HG03378 (cell line): ENCODE measurements around the gene SERINC3.
"Not testable (repeated sequence)": the region's sequence is repeated elsewhere in the genome, so short reads cannot be mapped to it uniquely, and the experiment has no call there.

Experiments used
- ATAC-seq: cut with Tn5 transposase; IDR thresholded peaks from one replicate; pipeline ENCODE4 v1.9.1; 2021; ENCODE audit warnings: mild to moderate bottlenecking, moderate library complexity; ENCODE audit not compliant: unreplicated experiment

SERINC3 gene

DNA sequence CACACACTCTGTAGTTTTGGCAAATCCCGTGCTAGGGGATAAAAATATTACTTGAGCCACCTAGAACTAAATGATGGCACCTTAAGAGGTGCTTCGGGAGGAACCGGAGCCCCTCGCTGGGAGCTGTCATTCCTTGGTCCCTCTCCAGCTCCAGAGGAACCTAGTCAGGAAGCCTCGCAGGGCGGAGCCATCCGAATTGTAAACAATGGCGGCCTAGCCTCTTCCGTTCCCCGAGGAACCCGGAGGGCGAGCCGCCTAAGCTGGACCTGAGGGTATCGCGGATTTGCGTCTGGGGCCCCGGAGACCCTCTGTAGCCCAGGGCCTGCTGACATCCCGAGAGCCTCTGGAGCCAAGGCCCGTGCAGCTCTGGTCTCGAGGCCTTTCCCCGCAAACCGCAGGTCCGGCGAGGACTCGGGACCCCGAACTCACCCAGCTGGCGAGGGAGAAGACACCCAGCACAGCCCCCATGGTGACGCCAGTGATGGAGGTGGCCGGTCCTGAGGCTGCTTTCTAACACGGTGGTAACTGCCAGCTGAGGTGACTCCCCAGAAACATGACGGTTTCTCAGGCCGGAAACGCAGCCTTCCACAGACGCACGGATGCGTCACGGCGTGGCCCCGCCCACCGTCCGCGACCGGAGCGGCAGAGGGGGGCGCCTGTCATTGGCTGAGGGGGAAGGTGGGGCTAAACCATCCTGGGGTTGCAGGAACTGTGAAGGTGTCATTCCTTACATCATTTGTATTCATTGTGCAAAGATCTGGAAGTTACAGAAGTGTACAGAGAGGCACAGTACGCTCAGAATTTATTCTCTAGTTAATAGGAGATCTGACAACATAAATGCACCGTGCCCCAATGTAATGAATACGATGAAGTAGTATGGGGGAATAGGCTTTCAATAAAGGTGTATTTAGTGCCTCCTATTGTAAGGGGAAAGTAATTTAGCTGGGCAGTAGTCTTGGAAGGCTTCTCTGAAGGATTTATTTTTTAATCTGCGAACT lies at the start of gene SERINC3:
TSS of gene SERINC3 (minus strand) at position 587 of the 998 bp plus-strand sequence. CDS start at position 468, 119 bp downstream.
- ATAC-seq, result peak; percentile 94

DNA sequence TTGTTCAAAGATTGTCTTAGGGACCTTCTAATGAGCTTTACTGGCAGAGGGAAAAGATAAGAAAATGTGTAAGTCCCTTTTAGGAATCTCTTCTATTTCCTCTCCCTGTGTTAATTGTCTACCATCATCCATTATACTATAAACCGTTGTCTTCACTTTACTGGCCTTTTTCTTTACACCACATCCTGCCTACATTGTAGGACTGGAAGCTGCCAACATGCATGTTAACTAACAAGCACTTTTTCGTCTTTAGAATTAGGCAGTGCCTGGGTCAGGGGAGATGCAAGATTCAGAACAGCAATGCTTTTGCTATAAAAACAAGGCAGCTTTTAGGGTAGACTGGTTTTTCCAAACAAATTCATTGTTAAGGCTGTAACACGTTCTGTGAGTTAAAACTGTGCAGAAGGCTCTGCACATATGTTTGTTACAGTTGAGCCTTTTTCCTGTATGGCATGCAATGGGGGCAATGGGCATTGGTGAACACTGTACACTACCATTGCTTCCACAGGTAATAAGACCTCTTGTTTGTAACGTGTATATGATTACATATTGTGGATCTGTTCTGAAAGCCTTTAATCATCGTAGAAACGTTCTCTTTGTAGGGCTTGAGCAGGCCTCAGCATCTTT lies 49.6 kb upstream of the SERINC3 start:
- no peak for ATAC-seq

DNA sequence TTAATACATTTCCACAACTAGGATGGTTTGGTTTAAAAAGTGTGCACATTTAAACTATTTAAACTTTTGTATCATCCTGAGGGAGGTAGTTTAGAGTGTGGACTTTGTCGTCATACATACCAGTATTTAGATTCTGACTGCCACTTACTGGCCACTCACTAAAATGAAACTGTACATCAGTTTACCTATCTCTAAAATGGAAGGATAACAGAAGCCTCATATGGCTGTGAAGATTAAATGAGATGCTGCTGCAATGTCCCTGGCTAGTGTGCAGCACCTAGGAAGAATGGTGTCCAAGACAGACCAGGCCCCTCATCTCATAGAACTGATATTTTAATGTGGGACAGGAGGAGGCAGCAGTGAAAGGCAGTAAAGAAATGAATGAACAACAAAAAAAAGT lies 48.5 kb upstream of the SERINC3 start:
- no peak for ATAC-seq

DNA sequence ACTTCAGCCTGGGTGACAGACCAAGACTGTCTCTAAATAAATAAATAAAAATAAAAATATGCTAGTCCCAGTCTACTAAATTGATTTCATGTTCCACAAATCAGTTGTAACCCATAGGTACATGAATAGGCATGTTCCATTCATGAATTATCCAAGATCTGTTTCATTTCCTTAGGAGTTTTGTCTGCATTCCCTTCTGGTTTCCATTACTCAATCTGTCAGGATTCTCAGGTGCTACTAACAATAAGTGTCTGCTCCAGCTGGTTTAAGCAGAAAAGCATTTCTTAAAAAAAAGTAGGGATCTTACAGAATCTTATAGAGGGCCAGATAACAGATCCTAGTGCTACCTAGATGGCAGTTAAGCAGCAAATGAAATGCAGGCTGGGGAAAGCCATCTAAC lies 44.9 kb upstream of the SERINC3 start:
- ATAC-seq, result no peak

DNA sequence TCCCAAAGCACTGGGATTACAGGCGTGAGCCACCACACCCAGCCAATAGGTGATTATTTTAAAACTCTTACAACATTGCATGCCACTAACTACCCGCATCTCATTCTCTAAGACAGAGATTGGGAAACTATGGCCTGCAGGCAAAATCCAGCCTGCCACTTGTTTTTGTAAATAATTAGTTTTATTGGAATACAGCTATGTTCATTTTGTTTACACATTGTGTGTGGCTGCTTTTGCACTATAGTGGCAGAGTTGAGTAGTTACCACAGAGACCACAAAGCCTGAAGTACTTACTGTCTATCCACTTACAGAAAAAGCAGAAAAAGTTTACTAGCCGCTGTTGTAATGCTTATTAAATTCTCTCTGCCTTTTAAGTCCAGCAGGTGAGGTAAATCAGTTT lies 44.1 kb upstream of the SERINC3 start:
- ATAC-seq, result no peak

DNA sequence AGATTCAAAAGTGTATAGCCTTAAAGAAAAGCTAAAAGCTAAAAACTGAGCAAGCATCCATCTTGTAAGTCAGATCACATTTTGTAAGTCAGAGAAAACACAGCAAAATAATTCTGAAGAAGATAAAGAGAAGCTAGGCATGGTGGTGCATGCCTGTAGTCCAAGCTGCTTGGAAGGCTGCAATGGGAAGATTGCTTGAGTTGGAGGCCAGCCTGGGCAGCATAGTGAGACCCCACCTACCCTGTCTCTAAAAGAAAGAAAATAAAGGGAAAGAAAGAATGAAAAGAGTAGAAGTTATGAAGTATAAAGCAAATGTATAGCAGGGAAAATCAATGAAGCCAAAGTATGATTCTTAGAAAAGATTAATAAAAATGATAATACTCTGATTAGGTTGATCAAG lies 40.0 kb upstream of the SERINC3 start:
- ATAC-seq, result no peak

DNA sequence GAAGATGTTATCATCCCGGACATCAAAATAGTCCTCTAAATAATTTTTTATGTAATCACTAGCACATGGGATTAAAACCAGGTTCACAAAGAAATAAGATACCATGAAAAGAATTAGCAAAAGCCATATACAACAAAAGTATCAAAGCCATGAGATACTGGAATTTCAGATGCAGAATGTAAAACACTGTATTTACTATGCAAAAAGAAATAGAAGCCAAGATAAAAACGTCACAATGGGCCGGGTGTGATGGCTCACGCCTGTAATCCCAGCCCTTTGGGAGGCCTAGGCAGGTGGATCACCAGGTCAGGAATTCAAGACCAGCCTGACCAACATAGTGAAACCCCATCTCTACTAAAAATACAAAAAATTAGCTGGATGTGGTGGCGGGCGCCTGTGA lies 38.9 kb upstream of the SERINC3 start:
- not testable (repeated sequence) for ATAC-seq

DNA sequence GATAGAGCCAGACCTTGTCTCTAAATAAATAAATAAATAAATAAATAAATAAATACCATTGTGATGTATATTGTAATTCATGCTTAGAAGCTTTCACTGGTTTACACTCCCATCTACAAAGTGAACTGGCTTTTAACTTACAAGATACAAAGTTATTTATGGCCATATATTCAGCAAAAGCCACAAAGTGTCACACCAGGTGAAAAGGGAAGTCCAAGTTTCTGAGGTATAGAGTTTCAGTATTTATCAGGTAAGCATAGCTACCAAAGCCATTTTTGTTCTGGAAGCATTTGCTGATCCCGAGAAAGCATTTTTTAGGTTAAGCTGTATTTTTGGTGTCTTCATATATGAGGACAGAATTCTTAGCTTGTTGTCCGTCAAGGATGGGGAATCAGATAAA lies 38.4 kb upstream of the SERINC3 start:
- no peak for ATAC-seq

DNA sequence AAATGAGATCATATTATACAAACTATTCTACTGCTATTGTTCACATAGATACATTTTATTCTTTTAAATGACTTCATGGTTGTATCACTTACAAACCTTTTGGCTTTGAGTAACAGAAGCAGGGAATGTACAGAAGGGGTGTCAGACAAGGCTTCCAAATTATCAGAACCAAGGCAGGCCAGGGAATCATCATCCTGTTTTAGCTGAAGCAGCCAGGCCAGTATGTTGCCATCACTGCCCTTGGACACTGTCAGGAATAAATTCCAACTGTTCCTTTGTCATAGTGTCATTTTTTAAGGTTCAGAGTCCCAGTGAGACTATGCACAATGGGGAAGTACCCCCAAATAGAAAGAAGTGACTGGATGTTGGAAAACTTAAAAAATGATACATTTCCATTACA lies 37.4 kb upstream of the SERINC3 start:
- no peak for ATAC-seq

DNA sequence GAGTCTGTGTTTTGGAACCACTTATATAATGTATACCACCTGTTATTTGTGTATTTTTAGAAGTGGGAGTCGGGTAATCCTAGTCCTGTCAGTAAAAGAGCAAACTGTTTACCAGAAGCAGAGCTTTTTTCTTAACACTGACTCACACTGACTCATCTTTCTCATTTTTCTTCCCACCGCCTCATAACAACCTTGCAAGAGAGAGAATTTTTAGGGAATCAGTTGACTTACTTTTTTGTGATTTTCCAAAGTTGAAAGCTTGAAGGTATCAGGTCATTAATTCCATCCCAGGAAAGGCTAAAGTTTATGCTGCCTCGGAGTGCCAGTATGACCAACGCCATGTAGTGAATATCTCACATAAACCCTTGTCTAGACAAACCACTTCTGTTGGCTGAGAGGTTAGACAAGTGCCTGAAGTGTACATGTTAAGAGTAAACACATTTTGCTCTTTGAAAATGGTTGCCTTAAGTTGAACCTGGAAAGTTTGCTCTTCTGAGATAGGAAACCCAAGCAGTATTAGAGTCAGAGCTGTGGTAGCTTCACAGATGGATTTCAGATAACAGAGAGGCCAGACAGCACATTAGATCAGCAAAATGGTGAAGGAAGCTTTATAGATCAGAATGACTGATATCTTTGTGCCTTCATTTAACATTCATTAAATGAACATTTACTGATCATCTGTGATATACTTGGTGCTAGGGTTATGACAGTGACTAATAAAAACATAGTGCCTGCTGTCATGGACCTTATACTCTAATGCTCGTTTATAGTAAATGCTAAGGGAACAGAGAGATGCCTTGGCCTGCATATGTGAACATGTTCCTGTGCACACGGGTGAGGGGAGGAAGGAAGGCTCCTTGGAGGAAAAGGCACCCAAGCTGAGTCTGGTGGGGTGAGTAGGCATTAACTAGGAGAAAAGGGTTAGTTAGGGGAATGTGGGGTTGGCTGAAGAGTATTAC lies 31.4 kb upstream of the SERINC3 start:
- no peak for ATAC-seq

DNA sequence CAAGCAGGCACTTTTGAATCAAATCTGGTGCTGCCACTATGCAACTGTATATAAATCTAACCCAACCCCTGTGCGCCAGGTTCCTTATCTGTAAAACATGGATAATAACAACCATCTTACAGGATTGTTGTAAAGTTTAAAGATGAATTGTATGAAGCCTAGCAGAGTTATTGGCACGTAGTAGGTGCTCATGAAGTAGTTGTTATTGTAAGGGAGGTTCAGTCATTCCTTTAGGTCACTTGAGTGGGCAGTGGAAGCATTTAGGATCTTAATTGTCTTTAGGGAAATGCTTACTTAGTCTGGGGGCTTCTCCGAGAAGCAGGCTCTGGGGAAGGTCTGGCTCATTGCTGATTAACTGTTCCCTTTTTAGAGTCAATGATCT lies 30.7 kb upstream of the SERINC3 start:
- ATAC-seq, result no peak

DNA sequence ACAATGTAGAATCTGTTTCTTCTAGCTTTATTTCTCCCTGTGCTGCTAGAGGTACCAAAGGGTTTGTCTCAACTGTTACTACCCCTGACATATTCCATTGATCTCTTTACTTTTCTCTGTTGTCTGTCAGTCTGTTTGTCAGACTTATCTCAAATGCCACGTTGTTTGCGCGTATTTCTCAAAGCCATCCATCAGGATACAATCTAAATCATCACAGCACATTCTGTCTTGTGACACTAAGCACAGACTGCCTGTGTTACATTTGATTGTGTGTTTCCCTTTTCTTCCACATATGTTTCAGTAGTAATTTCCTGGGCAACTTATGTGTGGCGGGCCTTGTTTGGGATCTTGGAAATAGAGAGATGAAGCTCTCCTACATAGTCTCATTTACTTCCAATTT lies 30.2 kb upstream of the SERINC3 start:
- ATAC-seq, result no peak

DNA sequence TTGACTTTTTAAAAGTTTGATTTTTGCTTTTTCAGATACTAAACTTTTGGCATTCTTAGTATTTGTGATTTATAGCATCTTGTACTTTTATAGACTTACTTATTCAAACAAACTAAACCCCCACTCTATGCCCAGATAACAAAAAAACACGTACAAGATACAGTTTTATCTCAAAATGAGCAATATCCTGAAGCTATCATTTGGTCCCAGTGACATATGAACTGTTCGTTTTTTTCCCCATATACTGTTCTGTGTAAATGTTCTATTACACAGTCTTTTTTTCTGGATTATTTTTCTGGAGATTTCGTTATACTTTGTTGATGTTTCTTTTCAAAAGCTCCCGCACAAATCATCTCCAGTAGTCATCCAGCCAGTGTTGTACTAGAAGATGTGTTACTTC lies 27.3 kb upstream of the SERINC3 start:
- no peak for ATAC-seq

DNA sequence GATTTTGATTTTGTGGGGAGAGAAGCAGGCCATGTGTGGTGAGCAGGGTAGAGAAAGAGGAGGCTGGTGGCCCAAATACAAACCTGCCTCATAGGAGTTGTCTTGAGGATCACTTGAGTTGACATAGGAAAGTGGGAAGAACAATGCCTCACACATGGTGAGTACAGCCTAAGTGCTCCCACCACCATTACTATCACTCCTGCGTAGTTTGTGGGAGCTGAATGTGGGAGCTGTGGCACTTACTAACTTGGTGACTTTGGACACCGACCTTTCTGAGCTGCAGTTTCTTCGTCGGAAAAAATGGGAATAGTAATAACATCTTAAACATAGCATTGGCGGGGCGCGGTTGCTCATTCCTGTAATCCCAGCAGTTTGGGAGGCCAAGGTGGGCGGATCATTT lies 25.5 kb upstream of the SERINC3 start:
- no peak for ATAC-seq

DNA sequence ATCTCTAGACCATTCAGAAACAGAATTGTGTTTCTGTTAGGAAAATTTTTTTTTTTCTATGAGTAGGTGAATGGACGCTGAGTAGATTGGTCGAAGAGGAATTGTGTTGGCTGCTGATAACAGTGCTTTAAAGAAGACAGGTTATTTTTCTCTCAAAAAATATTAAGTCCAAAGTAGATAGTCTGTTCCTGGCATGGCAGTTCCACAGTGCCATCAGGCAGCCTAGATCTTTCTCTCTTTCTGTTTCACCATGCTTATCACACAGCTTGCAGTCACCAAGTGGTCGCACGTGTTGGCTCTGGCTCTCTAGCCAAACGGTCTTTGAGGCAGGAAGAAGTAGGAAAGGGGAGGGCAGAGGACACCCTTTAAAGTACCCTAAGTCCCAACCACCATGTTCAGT lies 22.4 kb upstream of the SERINC3 start:
- no peak for ATAC-seq

DNA sequence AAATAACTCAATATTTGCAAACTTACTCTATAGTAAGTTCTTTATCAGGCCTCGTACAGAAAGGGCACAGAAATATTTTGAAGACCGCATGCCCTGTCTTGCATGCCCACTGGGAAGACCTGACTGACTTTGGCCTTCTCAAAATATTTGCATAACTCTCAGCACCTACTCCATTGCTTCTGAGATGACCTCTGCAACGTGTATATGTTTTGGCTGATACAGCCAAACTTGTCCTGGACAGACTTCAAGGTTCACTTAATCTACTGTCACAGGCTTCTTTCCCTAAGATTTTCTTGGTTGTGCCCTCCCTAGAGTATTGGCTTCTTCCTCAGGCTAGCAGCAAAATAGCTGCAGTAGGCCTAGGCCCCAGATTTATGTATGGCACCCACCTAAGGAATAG lies 21.5 kb upstream of the SERINC3 start:
- no peak for ATAC-seq

DNA sequence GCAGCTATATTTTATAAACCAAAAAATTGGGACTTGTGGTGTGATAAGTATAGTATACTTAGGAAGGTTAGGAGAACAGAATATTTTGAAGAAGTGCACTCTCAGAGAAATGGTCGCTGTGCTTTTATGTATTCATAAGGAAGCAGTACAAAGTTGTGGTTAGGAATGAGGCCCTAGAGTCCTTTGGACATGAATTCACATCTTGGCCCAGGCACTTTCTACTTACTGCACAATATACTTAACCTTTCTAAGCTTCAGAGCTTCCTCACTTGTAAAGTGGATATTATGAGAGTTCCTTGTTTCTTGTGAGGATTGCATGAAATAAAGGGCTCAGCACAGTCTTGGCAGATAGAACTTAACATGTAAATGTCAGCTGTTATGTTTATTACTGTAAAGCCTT lies 21.0 kb upstream of the SERINC3 start:
- no peak for ATAC-seq

DNA sequence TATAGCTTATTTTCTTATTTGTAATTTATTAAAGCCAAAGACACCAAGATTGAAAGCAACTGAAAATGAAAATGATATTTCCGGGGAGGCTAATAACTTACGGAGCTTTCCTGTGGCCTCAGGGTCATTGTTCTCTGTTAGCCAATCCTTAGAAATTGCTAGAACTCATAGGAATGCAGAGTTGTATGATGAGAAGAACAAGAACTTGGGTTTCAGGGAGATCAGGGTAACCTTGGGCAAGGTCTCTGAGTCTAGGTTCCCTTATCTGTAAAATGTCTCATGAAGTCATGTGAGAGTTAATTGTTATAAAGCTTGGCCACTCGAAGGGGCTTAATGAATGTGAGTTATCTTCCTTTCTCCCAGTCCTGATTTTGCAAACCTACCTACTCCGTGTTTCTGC lies 20.1 kb upstream of the SERINC3 start:
- ATAC-seq, result no peak

DNA sequence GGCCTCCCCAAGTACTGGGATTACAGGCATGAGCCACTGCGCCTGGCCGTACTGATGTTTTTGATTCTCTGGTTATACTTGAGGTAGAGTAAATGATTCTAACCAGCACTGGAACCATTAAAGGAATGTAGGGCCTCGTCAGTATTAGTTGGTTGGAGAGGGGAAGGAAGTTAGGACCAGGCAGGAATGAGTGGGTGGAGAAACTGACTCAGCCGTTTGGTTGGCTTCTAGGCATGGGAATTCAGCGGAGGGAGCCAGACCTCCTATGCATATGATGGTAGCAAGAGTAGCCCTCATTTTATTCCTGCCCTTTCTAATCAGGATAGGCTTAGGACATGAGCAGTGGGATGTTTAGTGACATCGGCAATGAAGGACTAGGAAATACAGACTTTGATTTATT lies 19.0 kb upstream of the SERINC3 start:
- ATAC-seq, result no peak

DNA sequence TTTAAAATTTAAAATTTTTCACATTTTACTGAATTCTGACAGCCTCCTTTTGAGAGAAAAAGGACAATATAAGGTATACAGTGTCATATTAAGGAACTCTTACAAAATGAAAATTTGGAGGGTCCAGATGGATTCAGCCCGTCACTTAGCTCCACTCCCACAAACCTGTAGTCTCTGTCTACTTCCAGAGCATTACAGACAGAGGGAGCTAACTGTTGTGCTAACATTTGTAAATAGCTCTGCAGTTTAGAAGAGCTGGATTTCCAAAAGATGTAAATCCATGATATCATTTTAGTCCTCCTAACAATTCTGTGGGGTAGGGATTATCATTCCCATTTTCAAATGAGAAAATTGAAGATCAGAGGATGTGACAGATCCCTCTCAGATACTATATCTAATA lies 16.1 kb upstream of the SERINC3 start:
- no peak for ATAC-seq

DNA sequence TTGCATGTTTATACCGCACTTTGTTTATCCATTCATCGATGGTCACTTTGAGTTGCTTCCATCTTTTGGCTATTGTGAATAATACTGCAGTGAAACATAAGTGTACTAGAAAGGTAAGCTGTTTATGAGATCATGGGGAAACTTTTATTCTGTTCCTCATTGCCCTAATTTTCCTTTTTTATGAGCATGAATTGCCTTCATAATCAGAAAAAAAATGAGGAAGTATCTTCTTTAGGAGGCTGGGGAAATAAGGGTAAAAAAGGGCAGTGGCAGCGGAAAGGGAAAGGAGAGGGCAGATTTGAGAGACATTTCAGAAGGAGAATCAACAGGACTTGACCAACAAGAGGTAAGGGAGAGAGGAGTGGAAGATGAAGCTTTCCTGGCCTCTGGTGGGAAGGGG lies 14.3 kb upstream of the SERINC3 start:
- ATAC-seq, result no peak
